Right renal pelvis (tissue), 4 donors: ENCODE measurements around the gene GRM8. TPM values are rescaled to one million over a fixed set of nuclear protein-coding genes. Genes with fewer than 3 reads are reported as not detected.
A peak's percentile ranks its signal among the peaks of the same experiment; 100 is the strongest.
"Not testable (repeated sequence)": the region's sequence is repeated elsewhere in the genome, so short reads cannot be mapped to it uniquely, and the experiment has no call there.

Source experiments
- DNase-seq, 4 donors: peaks; one replicate each; pipeline ENCODE4 v3.0.0-alpha.2; 2013; ENCODE audit warnings: low read depth in 4 of 4, low spot score in 3 of 4, missing footprints in 1 of 4
- polyA plus RNA-seq, 4 donors: library from polyadenylated mRNA; unstranded; fragments of 120-200 nt; gene quantifications; one replicate each; pipeline ENCODE4 v1.2.1, GENCODE V29; 2013; ENCODE audit not compliant: insufficient read length in 4 of 4

The GRM8 gene
- polyA plus RNA-seq, 4 donors: 7.0 to 10.0 (median 8.9) TPM

- no peak for DNase-seq
Observed at GRCh38 chr7:126686474-126686873, 566.3 kb downstream of the GRM8 start.

GRCh38 chr7:126685596-126685995 lies 567.1 kb downstream of the GRM8 start:
- no peak for DNase-seq

GRCh38 chr7:126685018-126685573 lies 567.6 kb downstream of the GRM8 start:
- no peak for DNase-seq

GRCh38 chr7:126682176-126682575 lies 570.6 kb downstream of the GRM8 start:
- no peak for DNase-seq

GRCh38 chr7:126668762-126669161 lies 584.0 kb downstream of the GRM8 start:
- DNase-seq: not testable (repeated sequence)

GRCh38 chr7:126668367-126668752 lies 584.4 kb downstream of the GRM8 start:
- DNase-seq: no peak

- DNase-seq: no peak
Observed at GRCh38 chr7:126667742-126668366, 584.9 kb downstream of the GRM8 start.

GRCh38 chr7:126662856-126663255 lies 589.9 kb downstream of the GRM8 start:
- no peak for DNase-seq

GRCh38 chr7:126659124-126659523 lies 593.6 kb downstream of the GRM8 start:
- no peak for DNase-seq

- DNase-seq: no peak
Observed at GRCh38 chr7:126658684-126659083, 594.1 kb downstream of the GRM8 start.

- peak in 1 of 4 donors; percentile 8 for DNase-seq
Observed at GRCh38 chr7:126657599-126658358, 595.0 kb downstream of the GRM8 start.

- no peak for DNase-seq
Observed at GRCh38 chr7:126657137-126657536, 595.6 kb downstream of the GRM8 start.

- no peak for DNase-seq
Observed at GRCh38 chr7:126656165-126656564, 596.6 kb downstream of the GRM8 start.

- no peak for DNase-seq
Observed at GRCh38 chr7:126637538-126637937, 615.2 kb downstream of the GRM8 start.

GRCh38 chr7:126635545-126635944 lies 617.2 kb downstream of the GRM8 start:
- no peak for DNase-seq

GRCh38 chr7:126608339-126608776 lies 644.4 kb downstream of the GRM8 start:
- DNase-seq: no peak

- no peak for DNase-seq
Observed at GRCh38 chr7:126606331-126606730, 646.4 kb downstream of the GRM8 start.

- DNase-seq: no peak
Observed at GRCh38 chr7:126605553-126605952, 647.2 kb downstream of the GRM8 start.

- no peak for DNase-seq
Observed at GRCh38 chr7:126605056-126605455, 647.7 kb downstream of the GRM8 start.

GRCh38 chr7:126589068-126589684 lies 663.6 kb downstream of the GRM8 start:
- no peak for DNase-seq

- no peak for DNase-seq
Observed at GRCh38 chr7:126578338-126578737, 674.4 kb downstream of the GRM8 start.
